HepG2 (cell line): Measurements from ENCODE around the gene ANKFY1. TPM values are rescaled to one million over a fixed set of nuclear protein-coding genes. Genes with fewer than 3 reads are reported as not detected.

ENCODE experiments used
- E2F1 ChIP-seq: sonication (generic); formaldehyde crosslinking; IDR thresholded peaks from 2 replicates; pipeline ENCODE4 v1.5.0; 2020; ENCODE audit warnings: missing genetic modification reagents
- LBX2 ChIP-seq: sonication (generic); formaldehyde crosslinking; IDR thresholded peaks from 2 replicates; pipeline ENCODE4 v1.5.0; 2020; ENCODE audit warnings: missing genetic modification reagents, mild to moderate bottlenecking, borderline replicate concordance
- MAFF ChIP-seq: IDR thresholded peaks from 2 replicates; pipeline ENCODE4 v1.6.1; 2011; ENCODE audit warnings: low read depth, low read length, improper control_type of control experiment
- ONECUT2 ChIP-seq: sonication (generic); formaldehyde crosslinking; IDR thresholded peaks from 2 replicates; pipeline ENCODE4 v1.4.0; 2020; ENCODE audit warnings: missing genetic modification reagents
- RARG ChIP-seq: sonication (generic); formaldehyde crosslinking; IDR thresholded peaks from 2 replicates; pipeline ENCODE4 v1.4.0; 2020; ENCODE audit warnings: low read depth, mild to moderate bottlenecking, missing genetic modification reagents
- ZBTB40 ChIP-seq, 2 experiments: fragments of 450-650 bp in 1 of 2; sonication (generic) in 1 of 2; formaldehyde crosslinking in 1 of 2; IDR thresholded peaks; 2 replicates each; pipeline versions ENCODE4 v1.6.1 to v1.8.0; 2016 to 2022; ENCODE audit warnings: antibody characterized with exemption in 1 of 2, mild to moderate bottlenecking in 1 of 2, missing genetic modification reagents in 1 of 2
- ZNF687 ChIP-seq: sonication (generic); formaldehyde crosslinking; IDR thresholded peaks from 2 replicates; pipeline ENCODE4 v1.5.1; 2020; ENCODE audit warnings: mild to moderate bottlenecking, missing genetic modification reagents, moderate library complexity
- polyA plus RNA-seq, 8 experiments: library from polyadenylated mRNA; depleted of rRNA in 3 of 8; stranded (reverse) in 7 of 8; unstranded in 1 of 8; fragments of >200 nt; fragmentation: Illumina TruSeq in 4 of 8; extraction: Trizol in 4 of 8; gene quantifications; 2 replicates each; pipeline versions ENCODE4 v1.2.1 to v1.2.3, GENCODE V29; 2011 to 2016; ENCODE audit warnings: low read depth in 4 of 8, missing spikeins in 1 of 8, mixed read lengths in 1 of 8; ENCODE audit not compliant: insufficient read depth in 1 of 8
- total RNA-seq, 5 experiments: library from RNA; depleted of rRNA; stranded (reverse); fragments of >200 nt; fragmentation: Illumina TruSeq; extraction: Trizol; gene quantifications; 2 replicates each; pipeline ENCODE4 v1.2.3, GENCODE V29; 2016; ENCODE audit warnings: low read depth in 1 of 5

Gene ANKFY1
- total and polyA plus RNA-seq, 2 of the 13 experiments (the other 11 are each of a cell fraction or from before 2014, with no cell fraction given), result 11.9 to 16.8 TPM

GRCh38 chr17:4263282-4264215, at the start of gene ANKFY1 (continued):
- TF ChIP-seq ZBTB40 (IDR thresholded peaks at IDR 0.05) (no peak), ZBTB40 (CRISPR knock-in tag; IDR thresholded peaks at IDR 0.05) (peak; percentile 53), ZNF687 (CRISPR knock-in tag) (peak; percentile 81), E2F1 (CRISPR knock-in tag) (peak; percentile 83), LBX2 (CRISPR knock-in tag) (no peak), ONECUT2 (no peak), MAFF (no peak), RARG (CRISPR knock-in tag) (no peak)
